HG02798 (cell line): ENCODE measurements around the gene MYO1G.
"Not testable (repeated sequence)": the region's sequence is repeated elsewhere in the genome, so short reads cannot be mapped to it uniquely, and the experiment has no call there.

Experiments
- ATAC-seq: cut with Tn5 transposase; IDR thresholded peaks from one replicate; pipeline ENCODE4 v1.9.1; 2021; ENCODE audit warnings: mild to moderate bottlenecking; ENCODE audit not compliant: unreplicated experiment, poor library complexity

The MYO1G gene

GRCh38 chr7:44945479-44945878 lies 33.3 kb downstream of the MYO1G start:
- ATAC-seq: no peak

GRCh38 chr7:44944821-44945220 lies 34.0 kb downstream of the MYO1G start:
- ATAC-seq: no peak

GRCh38 chr7:44943631-44944030 lies 35.2 kb downstream of the MYO1G start:
- ATAC-seq: no peak

GRCh38 chr7:44937426-44937825 lies 41.4 kb downstream of the MYO1G start:
- no peak for ATAC-seq

- no peak for ATAC-seq
These were observed 42.5 kb downstream of the MYO1G start for GRCh38 chr7:44936322-44936721.

- no peak for ATAC-seq
These were observed 43.2 kb downstream of the MYO1G start for GRCh38 chr7:44935583-44935982.

- no peak for ATAC-seq
These were observed 43.8 kb downstream of the MYO1G start for GRCh38 chr7:44935016-44935415.

- not testable (repeated sequence) for ATAC-seq
These were observed 44.3 kb downstream of the MYO1G start for GRCh38 chr7:44934510-44934909.

GRCh38 chr7:44930921-44931320 lies 47.9 kb downstream of the MYO1G start:
- no peak for ATAC-seq

- no peak for ATAC-seq
These were observed 56.5 kb downstream of the MYO1G start for GRCh38 chr7:44922351-44922694.

- peak; percentile 69 for ATAC-seq
These were observed 57.0 kb downstream of the MYO1G start for GRCh38 chr7:44921607-44922350.

- ATAC-seq: no peak
These were observed 58.7 kb downstream of the MYO1G start for GRCh38 chr7:44920119-44920518.

- ATAC-seq: no peak
These were observed 60.8 kb downstream of the MYO1G start for GRCh38 chr7:44918029-44918428.

- ATAC-seq: no peak
These were observed 61.4 kb downstream of the MYO1G start for GRCh38 chr7:44917465-44917864.

GRCh38 chr7:44914992-44915607 lies 63.7 kb downstream of the MYO1G start:
- ATAC-seq: peak; percentile 72

- no peak for ATAC-seq
These were observed 66.0 kb downstream of the MYO1G start for GRCh38 chr7:44912775-44913347.
